ENCODE measurements around the gene COX20.

Gene COX20

GRCh38 chr1:244802041-244802440 lies 33.4 kb upstream of the COX20 start:
- Histone ChIP-seq H3K27ac (no peak overlapping the region), H3K36me3 (no peaks in the 10 kb centered on the region), H3K9me3 (no peaks in the 10 kb centered on the region), H3K4me1 (ENCODE audit: control insufficient read depth in 1 of 2, insufficient read depth in 1 of 2, low read depth in 1 of 2, low read length in 1 of 2) (peaks cover 0 to 3% of the 10 kb centered on the region in 2 experiments), H3K27me3 (peaks cover 15% of the 10 kb centered on the region), H3K4me3 (ENCODE audit: low read depth in 1 of 2, low read length in 1 of 2) (no peak overlapping the region)
- TF ChIP-seq CTCF (IDR thresholded peaks at IDR 0.05), result no peak

- no peaks in the 10 kb centered on the region for H3K36me3 ChIP-seq
- peaks cover 0 to 3% of the 10 kb centered on the region in 2 experiments for H3K4me1 ChIP-seq (ENCODE audit: control insufficient read depth in 1 of 2, insufficient read depth in 1 of 2, low read depth in 1 of 2, low read length in 1 of 2)
- no peak overlapping the region for H3K27ac ChIP-seq
- peaks cover 15% of the 10 kb centered on the region for H3K27me3 ChIP-seq
- H3K9me3 ChIP-seq, result no peaks in the 10 kb centered on the region
- TF ChIP-seq CTCF (IDR thresholded peaks at IDR 0.05), result no peak
- H3K4me3 ChIP-seq (ENCODE audit: low read depth in 1 of 2, low read length in 1 of 2), result no peak overlapping the region
These were observed 32.8 kb upstream of the COX20 start for GRCh38 chr1:244802556-244803239.

- peaks cover 0 to 3% of the 10 kb centered on the region in 2 experiments for H3K4me1 ChIP-seq (ENCODE audit: control insufficient read depth in 1 of 2, insufficient read depth in 1 of 2, low read depth in 1 of 2, low read length in 1 of 2)
- no peak for TF ChIP-seq CTCF (IDR thresholded peaks at IDR 0.05)
- no peak overlapping the region for H3K27ac ChIP-seq
- H3K27me3 ChIP-seq, result peaks cover 15% of the 10 kb centered on the region
- no peaks in the 10 kb centered on the region for H3K36me3 ChIP-seq
- no peaks in the 10 kb centered on the region for H3K9me3 ChIP-seq
- no peak overlapping the region for H3K4me3 ChIP-seq (ENCODE audit: low read depth in 1 of 2, low read length in 1 of 2)
These were observed 30.6 kb upstream of the COX20 start for GRCh38 chr1:244804841-244805240.

GRCh38 chr1:244807138-244807537 lies 28.3 kb upstream of the COX20 start:
- Histone ChIP-seq H3K27ac (no peak overlapping the region), H3K4me1 (ENCODE audit: control insufficient read depth in 1 of 2, insufficient read depth in 1 of 2, low read depth in 1 of 2, low read length in 1 of 2) (no peaks in the 10 kb centered on the region), H3K36me3 (no peaks in the 10 kb centered on the region), H3K4me3 (ENCODE audit: low read depth in 1 of 2, low read length in 1 of 2) (no peak overlapping the region), H3K9me3 (no peaks in the 10 kb centered on the region), H3K27me3 (peaks cover 9% of the 10 kb centered on the region)
- no peak for TF ChIP-seq CTCF (IDR thresholded peaks at IDR 0.05)

GRCh38 chr1:244810221-244810620 lies 25.2 kb upstream of the COX20 start:
- Histone ChIP-seq H3K27me3 (no peaks in the 10 kb centered on the region), H3K4me1 (ENCODE audit: control insufficient read depth in 1 of 2, insufficient read depth in 1 of 2, low read depth in 1 of 2, low read length in 1 of 2) (peaks cover 3 to 6% of the 10 kb centered on the region in 2 experiments), H3K4me3 (ENCODE audit: low read depth in 1 of 2, low read length in 1 of 2) (no peak overlapping the region), H3K9me3 (no peaks in the 10 kb centered on the region), H3K36me3 (no peaks in the 10 kb centered on the region), H3K27ac (no peak overlapping the region)
- TF ChIP-seq CTCF (IDR thresholded peaks at IDR 0.05), result no peak

Data from neutrophil (primary cell).